ENCODE measurements around the gene CYP27B1.

The CYP27B1 gene

GRCh38 chr12:57808351-57808750, 41.5 kb upstream of the CYP27B1 start:
- H3K79me2 ChIP-seq = peaks cover 8% of the 10 kb centered on the region
- no peak overlapping the region for H3K27ac ChIP-seq
- H3K9ac ChIP-seq = no peak overlapping the region
- no peaks in the 10 kb centered on the region for H3K36me3 ChIP-seq (ENCODE audit: control insufficient read depth, insufficient read depth, low read length)
- TF ChIP-seq CTCF (IDR thresholded peaks at IDR 0.05) = no peak
- no peak overlapping the region for H3K4me2 ChIP-seq (ENCODE audit: low read length)
- H3K27me3 ChIP-seq (ENCODE audit: control insufficient read depth, insufficient read depth, low read length) = no peaks in the 10 kb centered on the region
- no peaks in the 10 kb centered on the region for H3K9me3 ChIP-seq (ENCODE audit: control insufficient read depth, low read length)
- H3K4me3 ChIP-seq (ENCODE audit: low read depth, low read length) = no peak overlapping the region
- peaks cover 7% of the 10 kb centered on the region for H3K4me1 ChIP-seq
- no peak overlapping the region for H2AFZ ChIP-seq

- Histone ChIP-seq H3K27ac (no peak overlapping the region), H3K9me3 (ENCODE audit: control insufficient read depth, low read length) (no peaks in the 10 kb centered on the region), H3K36me3 (ENCODE audit: control insufficient read depth, insufficient read depth, low read length) (no peaks in the 10 kb centered on the region), H3K79me2 (peaks cover 8% of the 10 kb centered on the region), H3K27me3 (ENCODE audit: control insufficient read depth, insufficient read depth, low read length) (no peaks in the 10 kb centered on the region), H3K4me3 (ENCODE audit: low read depth, low read length) (no peak overlapping the region), H3K4me2 (ENCODE audit: low read length) (no peak overlapping the region), H3K9ac (no peak overlapping the region), H3K4me1 (no peaks in the 10 kb centered on the region), H2AFZ (no peak overlapping the region)
- no peak for TF ChIP-seq CTCF (IDR thresholded peaks at IDR 0.05)
Observed at GRCh38 chr12:57807285-57807684, 40.4 kb upstream of the CYP27B1 start.

- Histone ChIP-seq H3K9ac (no peak overlapping the region), H3K36me3 (ENCODE audit: control insufficient read depth, insufficient read depth, low read length) (no peaks in the 10 kb centered on the region)
Observed at GRCh38 chr12:57806677-57807076, 39.8 kb upstream of the CYP27B1 start.

GRCh38 chr12:57803319-57803893, 36.5 kb upstream of the CYP27B1 start:
- H3K9me3 ChIP-seq (ENCODE audit: control insufficient read depth, low read length) = no peaks in the 10 kb centered on the region
- no peaks in the 10 kb centered on the region for H3K4me1 ChIP-seq
- no peak overlapping the region for H3K27ac ChIP-seq
- TF ChIP-seq CTCF (IDR thresholded peaks at IDR 0.05) = peak; percentile 77
- H3K4me3 ChIP-seq (ENCODE audit: low read depth, low read length) = no peak overlapping the region
- H2AFZ ChIP-seq = no peak overlapping the region
- H3K4me2 ChIP-seq (ENCODE audit: low read length) = no peak overlapping the region
- H3K79me2 ChIP-seq = no peaks in the 10 kb centered on the region
- no peaks in the 10 kb centered on the region for H3K36me3 ChIP-seq (ENCODE audit: control insufficient read depth, insufficient read depth, low read length)
- no peaks in the 10 kb centered on the region for H3K27me3 ChIP-seq (ENCODE audit: control insufficient read depth, insufficient read depth, low read length)
- H3K9ac ChIP-seq = no peak overlapping the region

More at GRCh38 chr12:57806677-57807076, 39.8 kb upstream of the CYP27B1 start:
- Histone ChIP-seq H3K27ac (no peak overlapping the region), H3K9me3 (ENCODE audit: control insufficient read depth, low read length) (no peaks in the 10 kb centered on the region), H3K4me1 (no peaks in the 10 kb centered on the region), H3K27me3 (ENCODE audit: control insufficient read depth, insufficient read depth, low read length) (no peaks in the 10 kb centered on the region), H3K4me2 (ENCODE audit: low read length) (no peak overlapping the region), H3K79me2 (peaks cover 4% of the 10 kb centered on the region), H3K4me3 (ENCODE audit: low read depth, low read length) (no peak overlapping the region), H2AFZ (no peak overlapping the region)
- TF ChIP-seq CTCF (IDR thresholded peaks at IDR 0.05) = no peak

- Histone ChIP-seq H3K9me3 (ENCODE audit: control insufficient read depth, low read length) (no peaks in the 10 kb centered on the region), H3K79me2 (no peaks in the 10 kb centered on the region), H2AFZ (no peak overlapping the region), H3K36me3 (ENCODE audit: control insufficient read depth, insufficient read depth, low read length) (no peaks in the 10 kb centered on the region), H3K27ac (no peak overlapping the region), H3K9ac (no peak overlapping the region), H3K4me3 (ENCODE audit: low read depth, low read length) (no peak overlapping the region), H3K27me3 (ENCODE audit: control insufficient read depth, insufficient read depth, low read length) (no peaks in the 10 kb centered on the region), H3K4me1 (no peaks in the 10 kb centered on the region), H3K4me2 (ENCODE audit: low read length) (no peak overlapping the region)
- TF ChIP-seq CTCF (IDR thresholded peaks at IDR 0.05) = no peak
Observed at GRCh38 chr12:57802607-57803006, 35.7 kb upstream of the CYP27B1 start.
